DOHH2 (cell line): ENCODE results near the gene MALT1.

Source experiments
- CTCF ChIP-seq: fragments of 200-600 bp; sonication (generic); IDR thresholded peaks from one replicate; pipeline ENCODE4 v1.5.1; 2014; ENCODE audit warnings: antibody characterized with exemption, mild to moderate bottlenecking, low read depth, low read length; ENCODE audit not compliant: poor library complexity, severe bottlenecking
- EZH2phosphoT487 ChIP-seq: fragments of 200-600 bp; sonication (generic); IDR thresholded peaks from 2 replicates; pipeline ENCODE4 v1.6.1; 2017; ENCODE audit warnings: borderline replicate concordance, mild to moderate bottlenecking, antibody characterized with exemption, low read length, moderate library complexity, mixed read lengths

GRCh38 chr18:58802959-58803358 lies 131.7 kb downstream of the MALT1 start:
- TF ChIP-seq CTCF: no peak
- TF ChIP-seq EZH2phosphoT487: no peak
